ENCODE measurements around the gene LRP4.

The LRP4 gene

DNA sequence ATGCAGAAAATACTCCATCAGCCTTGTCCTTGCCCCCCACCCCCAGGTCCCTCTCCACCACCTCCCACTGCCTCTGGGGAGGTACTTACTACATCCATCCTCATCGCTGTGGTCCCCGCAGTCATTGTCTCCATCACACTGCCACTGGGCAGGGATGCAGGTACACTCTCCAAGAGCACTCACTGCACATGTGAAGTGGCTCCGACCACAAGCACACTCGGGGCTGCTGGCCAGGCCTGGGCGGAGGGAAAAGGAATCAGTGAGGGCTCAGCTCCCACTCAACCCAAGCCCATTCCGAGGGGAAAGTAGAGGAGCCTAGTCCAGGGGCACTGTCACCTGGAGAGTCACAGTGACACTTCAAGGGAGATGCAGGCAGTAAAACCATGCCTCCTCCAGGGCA lies 15.7 kb downstream of the LRP4 start:
- DNase-seq (ENCODE audit: low read depth), result no peak
- TF ChIP-seq, protein P1, sequence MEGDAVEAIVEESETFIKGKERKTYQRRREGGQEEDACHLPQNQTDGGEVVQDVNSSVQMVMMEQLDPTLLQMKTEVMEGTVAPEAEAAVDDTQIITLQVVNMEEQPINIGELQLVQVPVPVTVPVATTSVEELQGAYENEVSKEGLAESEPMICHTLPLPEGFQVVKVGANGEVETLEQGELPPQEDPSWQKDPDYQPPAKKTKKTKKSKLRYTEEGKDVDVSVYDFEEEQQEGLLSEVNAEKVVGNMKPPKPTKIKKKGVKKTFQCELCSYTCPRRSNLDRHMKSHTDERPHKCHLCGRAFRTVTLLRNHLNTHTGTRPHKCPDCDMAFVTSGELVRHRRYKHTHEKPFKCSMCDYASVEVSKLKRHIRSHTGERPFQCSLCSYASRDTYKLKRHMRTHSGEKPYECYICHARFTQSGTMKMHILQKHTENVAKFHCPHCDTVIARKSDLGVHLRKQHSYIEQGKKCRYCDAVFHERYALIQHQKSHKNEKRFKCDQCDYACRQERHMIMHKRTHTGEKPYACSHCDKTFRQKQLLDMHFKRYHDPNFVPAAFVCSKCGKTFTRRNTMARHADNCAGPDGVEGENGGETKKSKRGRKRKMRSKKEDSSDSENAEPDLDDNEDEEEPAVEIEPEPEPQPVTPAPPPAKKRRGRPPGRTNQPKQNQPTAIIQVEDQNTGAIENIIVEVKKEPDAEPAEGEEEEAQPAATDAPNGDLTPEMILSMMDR (IDR thresholded peaks at IDR 0.05; ENCODE audit: control insufficient read depth, insufficient read depth, low read depth, low read length, missing control alignments), result no peak

GRCh38 chr11:46901156-46901555 lies 17.2 kb downstream of the LRP4 start:
- no peak overlapping the region for H3K4me3 ChIP-seq (ENCODE audit: control insufficient read depth, low read depth, low read length)
- DNase-seq (ENCODE audit: low read depth), result no peak
- TF ChIP-seq, protein P1 (IDR thresholded peaks at IDR 0.05; ENCODE audit: control insufficient read depth, insufficient read depth, low read depth, low read length, missing control alignments), result no peak

More for the DNA sequence above, 15.7 kb downstream of the LRP4 start:
- no peak overlapping the region for H3K4me3 ChIP-seq (ENCODE audit: control insufficient read depth, low read depth, low read length)

GRCh38 chr11:46900091-46900746 lies 18.1 kb downstream of the LRP4 start:
- TF ChIP-seq, protein P1 (IDR thresholded peaks at IDR 0.05; ENCODE audit: control insufficient read depth, insufficient read depth, low read depth, low read length, missing control alignments), result no peak
- DNase-seq (ENCODE audit: low read depth), result no peak
- no peak overlapping the region for H3K4me3 ChIP-seq (ENCODE audit: control insufficient read depth, low read depth, low read length)

GRCh38 chr11:46899501-46900025 lies 18.8 kb downstream of the LRP4 start:
- TF ChIP-seq, protein P1 (IDR thresholded peaks at IDR 0.05; ENCODE audit: control insufficient read depth, insufficient read depth, low read depth, low read length, missing control alignments), result no peak
- no peak overlapping the region for H3K4me3 ChIP-seq (ENCODE audit: control insufficient read depth, low read depth, low read length)
- no peak for DNase-seq (ENCODE audit: low read depth)

- TF ChIP-seq, protein P1 (IDR thresholded peaks at IDR 0.05; ENCODE audit: control insufficient read depth, insufficient read depth, low read depth, low read length, missing control alignments), result no peak
- DNase-seq (ENCODE audit: low read depth), result no peak
- H3K4me3 ChIP-seq (ENCODE audit: control insufficient read depth, low read depth, low read length), result no peak overlapping the region
Measured at GRCh38 chr11:46898396-46899095, 19.8 kb downstream of the LRP4 start.

DNA sequence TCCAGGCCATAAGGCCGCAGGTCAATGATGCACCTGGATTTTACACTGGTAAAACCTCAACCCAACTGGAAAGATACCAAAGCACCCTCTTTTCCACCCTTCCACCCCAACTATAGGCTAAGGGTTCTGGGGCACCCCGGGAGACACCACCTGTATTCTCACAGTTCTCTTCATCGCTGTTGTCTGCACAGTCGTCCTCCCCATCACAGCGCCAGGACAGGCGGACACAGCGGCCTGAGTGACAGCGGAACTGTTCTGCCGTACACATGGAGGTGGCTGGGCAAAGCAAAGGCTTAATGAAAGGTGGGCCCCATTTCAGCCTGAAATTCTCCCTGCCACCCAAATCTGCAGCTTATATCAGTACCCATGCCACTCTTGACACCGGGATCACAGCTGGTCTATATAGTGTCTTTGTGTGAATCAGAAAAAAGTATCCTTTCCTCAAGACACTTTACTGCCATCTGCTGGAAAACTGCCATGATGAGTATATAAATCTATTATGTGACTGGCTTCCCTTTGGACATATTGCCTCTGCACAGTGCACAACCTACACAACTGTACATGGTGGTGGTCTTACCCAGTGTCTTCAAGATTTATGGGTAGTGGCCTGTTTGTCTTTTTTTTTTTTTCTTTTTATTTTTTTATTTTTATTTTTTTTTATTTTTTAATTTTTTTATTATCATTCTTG lies 21.5 kb downstream of the LRP4 start:
- TF ChIP-seq, protein P1 (IDR thresholded peaks at IDR 0.05; ENCODE audit: control insufficient read depth, insufficient read depth, low read depth, low read length, missing control alignments), result no peak
- H3K4me3 ChIP-seq (ENCODE audit: control insufficient read depth, low read depth, low read length), result no peak overlapping the region
- no peak for DNase-seq (ENCODE audit: low read depth)
